ENCODE measurements around the gene CERK.

Gene CERK

GRCh38 chr22:46677323-46678002 lies 60.6 kb downstream of the CERK start:
- DNase-seq (ENCODE audit: low read depth in 2 of 2): no peak

- no peak for DNase-seq (ENCODE audit: low read depth in 2 of 2)
Observed at GRCh38 chr22:46676881-46677280, 61.2 kb downstream of the CERK start.

GRCh38 chr22:46676479-46676878 lies 61.6 kb downstream of the CERK start:
- no peak for DNase-seq (ENCODE audit: low read depth in 2 of 2)

- no peak for DNase-seq (ENCODE audit: low read depth in 2 of 2)
Observed at GRCh38 chr22:46675938-46676337, 62.1 kb downstream of the CERK start.

- DNase-seq (ENCODE audit: low read depth in 2 of 2): no peak
Observed at GRCh38 chr22:46675479-46675878, 62.6 kb downstream of the CERK start.

GRCh38 chr22:46674906-46675305 lies 63.1 kb downstream of the CERK start:
- DNase-seq (ENCODE audit: low read depth in 2 of 2): no peak

GRCh38 chr22:46674367-46674781 lies 63.7 kb downstream of the CERK start:
- peak; percentile 95 to 98 for DNase-seq (ENCODE audit: low read depth in 2 of 2)

- peak; percentile 11 to 43 for DNase-seq (ENCODE audit: low read depth in 2 of 2)
Observed at GRCh38 chr22:46673662-46674236, 64.3 kb downstream of the CERK start.

GRCh38 chr22:46673205-46673604 lies 64.8 kb downstream of the CERK start:
- no peak for DNase-seq (ENCODE audit: low read depth in 2 of 2)

GRCh38 chr22:46672731-46673130 lies 65.3 kb downstream of the CERK start:
- DNase-seq (ENCODE audit: low read depth in 2 of 2): no peak

GRCh38 chr22:46671824-46672432 lies 66.1 kb downstream of the CERK start:
- no peak for DNase-seq (ENCODE audit: low read depth in 2 of 2)

- no peak for DNase-seq (ENCODE audit: low read depth in 2 of 2)
Observed at GRCh38 chr22:46669201-46669600, 68.9 kb downstream of the CERK start.

- DNase-seq (ENCODE audit: low read depth in 2 of 2): no peak
Observed at GRCh38 chr22:46668116-46668515, 69.9 kb downstream of the CERK start.

- no peak for DNase-seq (ENCODE audit: low read depth in 2 of 2)
Observed at GRCh38 chr22:46667245-46667623, 70.8 kb downstream of the CERK start.

GRCh38 chr22:46666577-46667244 lies 71.3 kb downstream of the CERK start:
- no peak for DNase-seq (ENCODE audit: low read depth in 2 of 2)

- DNase-seq (ENCODE audit: low read depth in 2 of 2): no peak
Observed at GRCh38 chr22:46665751-46666280, 72.2 kb downstream of the CERK start.

- no peak for DNase-seq (ENCODE audit: low read depth in 2 of 2)
Observed at GRCh38 chr22:46665151-46665695, 72.8 kb downstream of the CERK start.

GRCh38 chr22:46664301-46664855 lies 73.7 kb downstream of the CERK start:
- no peak for DNase-seq (ENCODE audit: low read depth in 2 of 2)

GRCh38 chr22:46663436-46664100 lies 74.5 kb downstream of the CERK start:
- no peak for DNase-seq (ENCODE audit: low read depth in 2 of 2)

- DNase-seq (ENCODE audit: low read depth in 2 of 2): no peak
Observed at GRCh38 chr22:46663001-46663400, 75.1 kb downstream of the CERK start.

- no peak for DNase-seq (ENCODE audit: low read depth in 2 of 2)
Observed at GRCh38 chr22:46662226-46662625, 75.8 kb downstream of the CERK start.
